Stimulated activated CD8-positive, alpha-beta memory T cell treated with anti-CD3 and anti-CD28 coated beads, Interleukin-7, amount 100 ng/mL, for 4 hours (primary cell): Measurements from ENCODE around the gene TCEA2.
"Not testable (repeated sequence)": the region's sequence is repeated elsewhere in the genome, so short reads cannot be mapped to it uniquely, and the experiment has no call there.

Experiments
- DNase-seq, 2 donors: peaks; one replicate each; pipeline ENCODE4 v3.0.0-alpha.2; 2020; ENCODE audit warnings: low read depth in 2 of 2

TCEA2 gene

GRCh38 chr20:64108731-64109681 lies 46.0 kb downstream of the TCEA2 start:
- no peak for DNase-seq

GRCh38 chr20:64109831-64110391 lies 46.9 kb downstream of the TCEA2 start:
- DNase-seq, result no peak

GRCh38 chr20:64110411-64111068 lies 47.5 kb downstream of the TCEA2 start:
- no peak for DNase-seq

GRCh38 chr20:64111841-64112641 lies 49.0 kb downstream of the TCEA2 start:
- DNase-seq, result no peak

GRCh38 chr20:64112691-64113443 lies 49.9 kb downstream of the TCEA2 start:
- no peak for DNase-seq

GRCh38 chr20:64113444-64113775 lies 50.4 kb downstream of the TCEA2 start:
- DNase-seq, result no peak

- no peak for DNase-seq
These were observed 50.9 kb downstream of the TCEA2 start for GRCh38 chr20:64113796-64114355.

- no peak for DNase-seq
These were observed 51.5 kb downstream of the TCEA2 start for GRCh38 chr20:64114356-64114971.

GRCh38 chr20:64115171-64115911 lies 52.3 kb downstream of the TCEA2 start:
- DNase-seq, result no peak

GRCh38 chr20:64116016-64116415 lies 53.0 kb downstream of the TCEA2 start:
- DNase-seq, result no peak

- DNase-seq, result no peak
These were observed 53.8 kb downstream of the TCEA2 start for GRCh38 chr20:64116541-64117431.

GRCh38 chr20:64117432-64117777 lies 54.4 kb downstream of the TCEA2 start:
- not testable (repeated sequence) for DNase-seq

GRCh38 chr20:64119301-64119680 lies 56.3 kb downstream of the TCEA2 start:
- DNase-seq, result no peak

- no peak for DNase-seq
These were observed 56.8 kb downstream of the TCEA2 start for GRCh38 chr20:64119681-64120341.

GRCh38 chr20:64121586-64121985 lies 58.6 kb downstream of the TCEA2 start:
- DNase-seq, result no peak
